Caco-2 (cell line): Measurements from ENCODE around the gene NKAIN2. TPM values are rescaled to one million over a fixed set of nuclear protein-coding genes. Genes with fewer than 3 reads are reported as not detected.
"Not testable (repeated sequence)": the region's sequence is repeated elsewhere in the genome, so short reads cannot be mapped to it uniquely, and the experiment has no call there.

ENCODE experiments used
- BruUV-seq: library from RNA; stranded (reverse); fragments of 400-500 nt; replicated peaks from 2 replicates; lab custom pipeline; 2021; lab: Mats Ljungman, UMichigan
- CTCF ChIA-PET: fragments of 300-600 bp; sonication (Branson Sonifier 250); formaldehyde crosslinking; loops from one replicate; lab custom pipeline; 2022; ENCODE audit warnings: antibody characterized with exemption; lab: Charles Lee
- POLR2A ChIA-PET: fragments of 300-600 bp; sonication (Branson Sonifier 250); formaldehyde crosslinking; loops from one replicate; lab custom pipeline; 2022; ENCODE audit warnings: antibody characterized with exemption; lab: Charles Lee
- DNase-seq, 2 experiments: peaks; one replicate each; pipeline versions ENCODE4 v3.0.0 to v3.0.0-alpha.2; 2020 to 2022
- H3K27me3 ChIP-seq: replicated peaks from 2 replicates; pipeline ENCODE4 v1.6.0; 2011; ENCODE audit warnings: low read length; ENCODE audit not compliant: control insufficient read depth, insufficient read depth
- H3K36me3 ChIP-seq: 2 replicates; pipeline ENCODE4 v1.5.1; 2011; ENCODE audit warnings: low read length; ENCODE audit not compliant: control insufficient read depth, insufficient read depth
- H3K4me1 ChIP-seq: fragments of 250-450 bp; sonication (Bioruptor Pico); 2 replicates; pipeline ENCODE4 v1.5.1; 2020; ENCODE audit warnings: mild to moderate bottlenecking
- H3K4me3 ChIP-seq: 2 replicates; pipeline ENCODE4 v1.5.1; 2011; ENCODE audit warnings: low read depth, mild to moderate bottlenecking, control low read depth, low read length
- H3K9me3 ChIP-seq: fragments of 250-450 bp; sonication (Bioruptor Pico); 2 replicates; pipeline ENCODE4 v1.5.1; 2020; ENCODE audit warnings: mild to moderate bottlenecking, moderate library complexity
- H3K27ac Mint-ChIP-seq: one replicate; pipeline ENCODE4 v1.8.0; 2022; ENCODE audit warnings: mixed read lengths; ENCODE audit not compliant: unreplicated experiment
- H3K27me3 Mint-ChIP-seq: one replicate; pipeline ENCODE4 v1.8.0; 2022; ENCODE audit warnings: mixed read lengths; ENCODE audit not compliant: insufficient read depth, unreplicated experiment
- H3K36me3 Mint-ChIP-seq: one replicate; pipeline ENCODE4 v1.8.0; 2022; ENCODE audit warnings: mild to moderate bottlenecking, mixed read lengths; ENCODE audit not compliant: insufficient read depth, unreplicated experiment
- H3K4me1 Mint-ChIP-seq: one replicate; pipeline ENCODE4 v1.8.0; 2022; ENCODE audit warnings: low read depth, mixed read lengths; ENCODE audit not compliant: unreplicated experiment
- H3K4me3 Mint-ChIP-seq: one replicate; pipeline ENCODE4 v1.8.0; 2022; ENCODE audit warnings: mild to moderate bottlenecking, moderate library complexity, mixed read lengths; ENCODE audit not compliant: unreplicated experiment
- H3K9me3 Mint-ChIP-seq: one replicate; pipeline ENCODE4 v1.8.0; 2022; ENCODE audit warnings: mixed read lengths; ENCODE audit not compliant: unreplicated experiment
- intact Hi-C: fragments of 100-400 bp; cut with micrococcal nuclease; formaldehyde crosslinking; loops from one replicate; pipeline ENCODE4 v1.10.0; 2022; ENCODE audit not compliant: unreplicated experiment
- total RNA-seq: library from RNA; stranded (reverse); gene quantifications from 2 replicates; pipeline ENCODE4 v1.2.3, GENCODE V29; 2022
- TF ChIP-seq, protein P1 (sequence below), 2 experiments: fragments of 200-600 bp in 1 of 2; IDR thresholded peaks; 1 replicate in 1 of 2; 2 replicates in 1 of 2; pipeline versions ENCODE4 v1.5.1 to v1.8.0; 2011 to 2022; ENCODE audit warnings: antibody characterized with exemption in 1 of 2, control low read depth in 1 of 2, inconsistent platforms in 1 of 2, low read depth in 1 of 2, low read length in 1 of 2, mild to moderate bottlenecking in 1 of 2, moderate library complexity in 1 of 2; ENCODE audit not compliant: insufficient read depth in 1 of 2, severe bottlenecking in 1 of 2, unreplicated experiment in 1 of 2

The NKAIN2 gene
- total RNA-seq, 1 experiment from 2014 or later = not detected

DNA sequence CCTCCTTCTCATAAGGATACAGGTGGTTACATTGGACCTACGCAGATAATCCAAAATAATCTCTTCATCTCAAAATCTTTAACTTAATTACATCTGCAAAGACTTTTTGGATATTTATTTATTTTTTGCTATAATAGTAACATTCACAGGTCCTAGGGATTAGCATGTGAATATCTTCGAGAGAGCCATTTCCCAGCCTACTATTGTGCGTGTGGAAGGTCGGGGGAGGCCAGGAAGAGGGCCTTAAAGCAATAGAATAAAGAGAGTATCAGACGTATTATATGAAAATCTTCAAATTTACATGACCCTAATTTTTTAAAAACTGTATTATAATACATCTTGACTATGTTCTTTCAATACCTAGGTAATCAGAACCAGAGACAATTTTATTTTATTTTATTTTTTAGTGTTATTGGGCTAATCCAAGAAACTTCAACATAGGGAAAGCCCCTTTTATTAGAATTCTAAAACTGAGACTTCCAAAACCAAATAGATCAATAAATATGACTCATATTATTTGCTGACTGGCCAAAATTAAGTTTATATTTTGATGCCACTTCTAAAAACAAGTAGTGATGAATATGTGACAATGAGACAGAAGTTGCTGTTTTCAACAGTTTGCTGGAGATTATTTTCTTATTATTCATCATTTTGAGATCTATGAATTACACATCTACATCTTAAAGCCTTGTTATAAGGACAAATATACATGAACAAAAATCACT lies 536.1 kb downstream of the NKAIN2 start:
- Histone ChIP-seq H3K27me3 (no peaks in the 10 kb centered on the region), H3K4me1 (no peaks in the 10 kb centered on the region), H3K4me3 (no peak overlapping the region), H3K9me3 (no peaks in the 10 kb centered on the region), H3K36me3 (no peaks in the 10 kb centered on the region)
- H3K36me3 Mint-ChIP-seq = no peaks in the 10 kb centered on the region
- no peak for DNase-seq
- no peaks in the 10 kb centered on the region for H3K9me3 Mint-ChIP-seq
- no peak overlapping the region for H3K4me3 Mint-ChIP-seq
- ChIA-PET POLR2A (no interaction called here), CTCF (no interaction called here)
- H3K27ac Mint-ChIP-seq = no peak overlapping the region
- no peaks in the 10 kb centered on the region for H3K4me1 Mint-ChIP-seq
- no peaks in the 10 kb centered on the region for H3K27me3 Mint-ChIP-seq
- BruUV-seq = no TSS peak
- intact Hi-C loops = no loop called here
- TF ChIP-seq, protein P1, sequence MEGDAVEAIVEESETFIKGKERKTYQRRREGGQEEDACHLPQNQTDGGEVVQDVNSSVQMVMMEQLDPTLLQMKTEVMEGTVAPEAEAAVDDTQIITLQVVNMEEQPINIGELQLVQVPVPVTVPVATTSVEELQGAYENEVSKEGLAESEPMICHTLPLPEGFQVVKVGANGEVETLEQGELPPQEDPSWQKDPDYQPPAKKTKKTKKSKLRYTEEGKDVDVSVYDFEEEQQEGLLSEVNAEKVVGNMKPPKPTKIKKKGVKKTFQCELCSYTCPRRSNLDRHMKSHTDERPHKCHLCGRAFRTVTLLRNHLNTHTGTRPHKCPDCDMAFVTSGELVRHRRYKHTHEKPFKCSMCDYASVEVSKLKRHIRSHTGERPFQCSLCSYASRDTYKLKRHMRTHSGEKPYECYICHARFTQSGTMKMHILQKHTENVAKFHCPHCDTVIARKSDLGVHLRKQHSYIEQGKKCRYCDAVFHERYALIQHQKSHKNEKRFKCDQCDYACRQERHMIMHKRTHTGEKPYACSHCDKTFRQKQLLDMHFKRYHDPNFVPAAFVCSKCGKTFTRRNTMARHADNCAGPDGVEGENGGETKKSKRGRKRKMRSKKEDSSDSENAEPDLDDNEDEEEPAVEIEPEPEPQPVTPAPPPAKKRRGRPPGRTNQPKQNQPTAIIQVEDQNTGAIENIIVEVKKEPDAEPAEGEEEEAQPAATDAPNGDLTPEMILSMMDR (IDR thresholded peaks at IDR 0.05; ENCODE audit: insufficient read depth in 1 of 2, low read depth in 1 of 2, low read length in 1 of 2, severe bottlenecking in 1 of 2, unreplicated experiment in 1 of 2) = no peak

DNA sequence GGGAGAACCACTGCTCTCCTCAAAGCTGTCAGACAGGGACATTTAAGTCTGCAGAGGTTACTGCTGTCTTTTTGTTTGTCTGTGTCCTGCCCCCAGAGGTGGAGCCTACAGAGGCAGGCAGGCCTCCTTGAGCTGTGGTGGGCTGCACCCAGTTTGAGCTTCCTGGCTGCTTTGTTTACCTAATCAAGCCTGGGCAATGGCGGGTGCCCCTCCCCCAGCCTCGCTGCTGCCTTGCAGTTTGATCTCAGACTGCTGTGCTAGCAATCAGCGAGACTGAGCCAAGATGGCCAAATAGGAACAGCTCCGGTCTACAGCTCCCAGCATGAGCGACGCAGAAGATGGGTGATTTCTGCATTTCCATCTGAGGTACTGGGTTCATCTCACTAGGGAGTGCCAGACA lies 544.7 kb downstream of the NKAIN2 start:
- H3K9me3 Mint-ChIP-seq, H3K4me1 ChIP-seq, BruUV-seq, H3K36me3 ChIP-seq, H3K36me3 Mint-ChIP-seq, CTCF ChIA-PET, intact Hi-C loops, H3K4me1 Mint-ChIP-seq, H3K27ac Mint-ChIP-seq, POLR2A ChIA-PET, H3K4me3 ChIP-seq, DNase-seq, H3K9me3 ChIP-seq, H3K27me3 Mint-ChIP-seq, H3K4me3 Mint-ChIP-seq, H3K27me3 ChIP-seq: not testable (repeated sequence)

DNA sequence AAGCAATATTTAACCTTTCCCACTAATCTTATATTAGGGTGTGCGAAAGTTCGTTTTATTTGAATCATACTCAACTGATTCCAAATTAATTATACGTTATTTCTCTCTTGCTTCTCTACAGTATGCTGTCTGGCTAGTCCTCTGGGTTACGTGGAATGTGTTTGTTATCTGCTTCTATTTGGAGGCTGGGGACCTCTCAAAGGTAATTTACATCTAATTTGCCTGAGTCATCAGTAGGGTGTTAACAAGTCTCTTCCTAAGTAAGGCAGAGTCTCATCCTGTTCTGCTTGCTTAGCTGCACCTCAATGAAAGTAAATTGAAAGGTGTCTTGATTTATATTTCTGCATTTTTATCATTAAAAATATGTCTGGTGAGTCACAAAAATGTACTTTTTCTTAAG lies 551.5 kb downstream of the NKAIN2 start:
- Mint-ChIP-seq H3K27me3 (no peaks in the 10 kb centered on the region), H3K9me3 (no peaks in the 10 kb centered on the region), H3K4me1 (no peaks in the 10 kb centered on the region), H3K27ac (no peak overlapping the region), H3K36me3 (no peaks in the 10 kb centered on the region), H3K4me3 (no peak overlapping the region)
- BruUV-seq = no TSS peak
- ChIA-PET POLR2A (no interaction called here), CTCF (no interaction called here)
- TF ChIP-seq, protein P1 (IDR thresholded peaks at IDR 0.05; ENCODE audit: insufficient read depth in 1 of 2, low read depth in 1 of 2, low read length in 1 of 2, severe bottlenecking in 1 of 2, unreplicated experiment in 1 of 2) = no peak
- no peaks in the 10 kb centered on the region for H3K27me3 ChIP-seq
- no peak overlapping the region for H3K4me3 ChIP-seq
- intact Hi-C loops = no loop called here
- H3K4me1 ChIP-seq = no peaks in the 10 kb centered on the region
- no peak for DNase-seq
- H3K36me3 ChIP-seq = no peaks in the 10 kb centered on the region
- no peaks in the 10 kb centered on the region for H3K9me3 ChIP-seq
